ENCODE measurements around the gene MUC5AC. TPM values are rescaled to one million over a fixed set of nuclear protein-coding genes. Genes with fewer than 3 reads are reported as not detected.
A peak's percentile ranks its signal among the peaks of the same experiment; 100 is the strongest.

Gene MUC5AC
- total RNA-seq, 2 donors from 2014 or later = not detected

DNA sequence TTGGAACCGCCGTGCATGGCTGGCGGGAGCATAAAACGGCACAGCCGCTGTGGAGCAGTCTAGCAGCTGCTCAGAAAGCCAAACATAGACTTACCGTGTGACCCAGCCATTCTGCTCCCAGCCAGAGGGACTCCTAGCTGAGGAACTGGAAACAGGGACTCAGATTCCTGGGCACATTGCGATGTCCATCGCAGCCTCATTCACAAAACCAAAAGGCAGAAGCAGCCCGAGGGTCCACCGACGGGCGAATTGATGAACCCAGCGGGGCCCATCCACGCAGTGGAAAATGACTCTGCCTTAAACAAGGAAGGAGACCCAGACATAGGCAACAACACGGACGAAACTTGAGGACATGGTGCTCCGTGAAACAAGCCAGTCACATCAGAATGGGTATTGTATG, 59.4 kb downstream of the MUC5AC start:
- no peak overlapping the region for H3K27ac Mint-ChIP-seq
- H3K4me1 Mint-ChIP-seq = no peaks in the 10 kb centered on the region
- Histone ChIP-seq H3K9ac (ENCODE audit: extremely low read depth, low read length, poor library complexity, severe bottlenecking) (no peak overlapping the region), H3K4me3 (ENCODE audit: low read length) (no peak overlapping the region), H3K27ac (ENCODE audit: low read depth, low read length) (no peak overlapping the region), H3K27me3 (ENCODE audit: control insufficient read depth, insufficient read depth, low read length, poor library complexity, severe bottlenecking) (peaks cover 17% of the 10 kb centered on the region), H3K4me1 (ENCODE audit: control insufficient read depth, insufficient read depth, low read length) (no peaks in the 10 kb centered on the region), H3K9me3 (ENCODE audit: control insufficient read depth, low read length) (no peaks in the 10 kb centered on the region), H3K36me3 (ENCODE audit: control insufficient read depth, insufficient read depth, low read length) (no peaks in the 10 kb centered on the region)
- peaks cover 20% of the 10 kb centered on the region for H3K27me3 Mint-ChIP-seq (ENCODE audit: insufficient read depth)
- H3K4me3 Mint-ChIP-seq = no peak overlapping the region
- TF ChIP-seq CTCF (conservative IDR thresholded peaks at IDR 0.05) = no peak
- H3K9me3 Mint-ChIP-seq = peaks cover 17% of the 10 kb centered on the region
- no peaks in the 10 kb centered on the region for H3K36me3 Mint-ChIP-seq (ENCODE audit: low read depth)
- WGBS, 2 experiments (ENCODE audit: insufficient coverage in 1 of 2, insufficient read length in 1 of 2) = 91 to 95% methylated on average over 12 to 17 of the region's 17 CpGs
- peak; percentile 22 for DNase-seq

GRCh38 chr11:1218256-1218787, 60.6 kb downstream of the MUC5AC start:
- Histone ChIP-seq H3K36me3 (ENCODE audit: control insufficient read depth, insufficient read depth, low read length) (no peaks in the 10 kb centered on the region), H3K4me1 (ENCODE audit: control insufficient read depth, insufficient read depth, low read length) (no peaks in the 10 kb centered on the region), H3K4me3 (ENCODE audit: low read length) (no peak overlapping the region), H3K9ac (ENCODE audit: extremely low read depth, low read length, poor library complexity, severe bottlenecking) (no peak overlapping the region), H3K27me3 (ENCODE audit: control insufficient read depth, insufficient read depth, low read length, poor library complexity, severe bottlenecking) (peaks cover 17% of the 10 kb centered on the region), H3K27ac (ENCODE audit: low read depth, low read length) (no peak overlapping the region), H3K9me3 (ENCODE audit: control insufficient read depth, low read length) (no peaks in the 10 kb centered on the region)
- Mint-ChIP-seq H3K9me3 (peaks cover 9% of the 10 kb centered on the region), H3K27me3 (ENCODE audit: insufficient read depth) (peaks cover 15% of the 10 kb centered on the region), H3K4me1 (no peaks in the 10 kb centered on the region), H3K36me3 (ENCODE audit: low read depth) (no peaks in the 10 kb centered on the region), H3K4me3 (no peak overlapping the region), H3K27ac (no peak overlapping the region)
- peak; percentile 27 for DNase-seq
- WGBS, 2 experiments (ENCODE audit: insufficient coverage in 1 of 2, insufficient read length in 1 of 2) = 84 to 85% methylated on average over 6 to 15 of the region's 15 CpGs
- TF ChIP-seq CTCF (conservative IDR thresholded peaks at IDR 0.05) = no peak

DNA sequence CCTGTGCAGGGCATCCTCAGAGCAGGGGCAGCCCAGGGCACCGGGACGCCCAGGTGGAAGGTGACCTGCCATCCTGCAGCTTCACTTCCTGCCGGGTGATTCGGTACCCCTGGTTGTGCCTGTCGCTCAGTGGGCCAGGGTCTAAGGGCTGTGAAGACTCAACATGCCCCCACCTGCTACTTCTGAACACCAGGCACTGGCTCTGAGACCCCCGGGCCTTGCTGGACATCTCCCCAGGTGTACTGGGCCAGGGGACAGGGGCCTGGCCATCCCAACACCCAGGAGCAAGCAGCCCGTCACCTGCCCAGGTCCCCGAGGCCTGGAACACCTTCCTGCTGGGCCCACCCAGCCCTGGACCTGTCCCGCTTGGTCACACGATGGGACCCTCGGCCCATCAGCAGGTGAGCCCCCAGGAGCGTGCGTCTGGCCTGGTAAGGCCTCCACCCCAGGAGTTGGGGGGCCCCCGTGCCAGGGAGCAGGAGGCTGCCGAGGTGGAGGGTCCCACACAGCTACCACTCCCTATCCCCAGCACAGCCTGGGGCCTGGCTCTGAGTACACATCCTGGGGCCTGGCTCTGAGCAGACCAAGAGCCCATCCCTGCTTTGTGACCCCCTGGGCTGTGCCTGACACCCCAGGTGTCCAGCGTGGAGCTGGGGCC, 61.2 kb downstream of the MUC5AC start:
- Histone ChIP-seq H3K27me3 (ENCODE audit: control insufficient read depth, insufficient read depth, low read length, poor library complexity, severe bottlenecking) (peaks cover 15% of the 10 kb centered on the region), H3K4me3 (ENCODE audit: low read length) (no peak overlapping the region), H3K4me1 (ENCODE audit: control insufficient read depth, insufficient read depth, low read length) (no peaks in the 10 kb centered on the region), H3K27ac (ENCODE audit: low read depth, low read length) (no peak overlapping the region), H3K9ac (ENCODE audit: extremely low read depth, low read length, poor library complexity, severe bottlenecking) (no peak overlapping the region), H3K9me3 (ENCODE audit: control insufficient read depth, low read length) (no peaks in the 10 kb centered on the region), H3K36me3 (ENCODE audit: control insufficient read depth, insufficient read depth, low read length) (no peaks in the 10 kb centered on the region)
- Mint-ChIP-seq H3K4me3 (no peak overlapping the region), H3K4me1 (no peaks in the 10 kb centered on the region), H3K9me3 (peaks cover 8% of the 10 kb centered on the region), H3K36me3 (ENCODE audit: low read depth) (no peaks in the 10 kb centered on the region), H3K27me3 (ENCODE audit: insufficient read depth) (peaks cover 13% of the 10 kb centered on the region), H3K27ac (no peak overlapping the region)
- peak; percentile 39 for DNase-seq
- no peak for TF ChIP-seq CTCF (conservative IDR thresholded peaks at IDR 0.05)
- WGBS, 2 experiments (ENCODE audit: insufficient coverage in 1 of 2, insufficient read length in 1 of 2) = 88 to 96% methylated on average over 11 to 16 of the region's 16 CpGs
